H9 (cell line): ENCODE results near the gene TSPAN11. TPM values are rescaled to one million over a fixed set of nuclear protein-coding genes. Genes with fewer than 3 reads are reported as not detected.

Source experiments
- DNase-seq: peaks from one replicate; pipeline ENCODE4 v3.0.0-alpha.2; 2017
- H2AFZ ChIP-seq: one replicate; pipeline ENCODE4 v1.6.1; 2013; ENCODE audit warnings: mild to moderate bottlenecking, low read length, control low read depth, moderate library complexity
- H2AK5ac ChIP-seq: 2 replicates; pipeline ENCODE4 v1.6.1; 2013; ENCODE audit warnings: low read length, control low read depth, mixed read lengths; ENCODE audit not compliant: insufficient read length
- H2BK120ac ChIP-seq: one replicate; pipeline ENCODE4 v1.6.1; 2013; ENCODE audit warnings: low read depth, mild to moderate bottlenecking, low read length, control low read depth, inconsistent platforms; ENCODE audit not compliant: poor library complexity, severe bottlenecking
- H2BK12ac ChIP-seq: 2 replicates; pipeline ENCODE4 v1.6.1; 2013; ENCODE audit warnings: low read length, control low read depth, mixed read lengths, low read depth; ENCODE audit not compliant: insufficient read length
- H2BK15ac ChIP-seq: 2 replicates; pipeline ENCODE4 v1.6.1; 2013; ENCODE audit warnings: low read depth, low read length, control low read depth
- H2BK20ac ChIP-seq: one replicate; pipeline ENCODE4 v1.6.1; 2013; ENCODE audit warnings: low read depth, mild to moderate bottlenecking, low read length, control low read depth, inconsistent platforms; ENCODE audit not compliant: poor library complexity, severe bottlenecking
- H2BK5ac ChIP-seq: 2 replicates; pipeline ENCODE4 v1.6.1; 2013; ENCODE audit warnings: low read length, control low read depth, mixed read lengths; ENCODE audit not compliant: insufficient read length
- H3K14ac ChIP-seq: 2 replicates; pipeline ENCODE4 v1.6.1; 2013; ENCODE audit warnings: low read length, control low read depth; ENCODE audit not compliant: insufficient read depth
- H3K18ac ChIP-seq: 2 replicates; pipeline ENCODE4 v1.6.1; 2013; ENCODE audit warnings: low read depth, mild to moderate bottlenecking, mixed read lengths, low read length, control low read depth; ENCODE audit not compliant: insufficient read length
- H3K23ac ChIP-seq: 2 replicates; pipeline ENCODE4 v1.6.1; 2013; ENCODE audit warnings: low read length, control low read depth, mixed read lengths, low read depth; ENCODE audit not compliant: insufficient read length
- H3K23me2 ChIP-seq: 2 replicates; pipeline ENCODE4 v1.6.1; 2013; ENCODE audit warnings: low read depth, mild to moderate bottlenecking, mixed read lengths, low read length, control low read depth; ENCODE audit not compliant: insufficient read length, poor library complexity, severe bottlenecking
- H3K27ac ChIP-seq: 2 replicates; pipeline ENCODE4 v1.5.1; 2013; ENCODE audit warnings: low read length, control low read depth, mixed read lengths, low read depth; ENCODE audit not compliant: insufficient read length
- H3K27me3 ChIP-seq: 2 replicates; pipeline ENCODE4 v1.6.1; 2013; ENCODE audit warnings: low read length, control low read depth, inconsistent platforms; ENCODE audit not compliant: insufficient read depth
- H3K4ac ChIP-seq: 2 replicates; pipeline ENCODE4 v1.6.1; 2013; ENCODE audit warnings: low read depth, mild to moderate bottlenecking, control low read depth, inconsistent platforms, low read length, moderate library complexity
- H3K4me1 ChIP-seq: 2 replicates; pipeline ENCODE4 v1.6.1; 2013; ENCODE audit warnings: low read length, control low read depth, inconsistent platforms; ENCODE audit not compliant: insufficient read depth
- H3K4me2 ChIP-seq: 2 replicates; pipeline ENCODE4 v1.6.1; 2013; ENCODE audit warnings: low read length, control low read depth, mixed read lengths; ENCODE audit not compliant: insufficient read length, insufficient read depth
- H3K56ac ChIP-seq: 2 replicates; pipeline ENCODE4 v1.6.1; 2013; ENCODE audit warnings: low read depth, mild to moderate bottlenecking, mixed read lengths, low read length, control low read depth; ENCODE audit not compliant: insufficient read length
- H3K79me1 ChIP-seq: 2 replicates; pipeline ENCODE4 v1.6.1; 2013; ENCODE audit warnings: low read depth, mild to moderate bottlenecking, moderate library complexity, low read length, control low read depth, inconsistent platforms; ENCODE audit not compliant: insufficient read depth, poor library complexity, severe bottlenecking
- H3K79me2 ChIP-seq: 2 replicates; pipeline ENCODE4 v1.6.1; 2013; ENCODE audit warnings: low read length, control low read depth, inconsistent platforms; ENCODE audit not compliant: insufficient read depth
- H3K9ac ChIP-seq: 2 replicates; pipeline ENCODE4 v1.6.1; 2013; ENCODE audit warnings: low read length, control low read depth, mixed read lengths; ENCODE audit not compliant: insufficient read length; ENCODE audit errors: extremely low read depth
- H3K9me3 ChIP-seq: one replicate; pipeline ENCODE4 v1.6.1; 2013; ENCODE audit warnings: low read depth, low read length, inconsistent platforms; ENCODE audit not compliant: control insufficient read depth
- H3T11ph ChIP-seq: one replicate; pipeline ENCODE4 v1.6.1; 2013; ENCODE audit warnings: mild to moderate bottlenecking, low read length, control low read depth, inconsistent platforms
- H4K20me1 ChIP-seq: one replicate; pipeline ENCODE4 v1.6.1; 2013; ENCODE audit not compliant: control insufficient read depth, insufficient read length, insufficient read depth
- H4K5ac ChIP-seq: 2 replicates; pipeline ENCODE4 v1.6.1; 2013; ENCODE audit warnings: low read depth, mild to moderate bottlenecking, mixed read lengths, low read length, control low read depth; ENCODE audit not compliant: insufficient read length
- H4K8ac ChIP-seq: replicated peaks from 2 replicates; pipeline ENCODE4 v1.6.1; 2013; ENCODE audit warnings: low read length, control low read depth, mixed read lengths, low read depth; ENCODE audit not compliant: insufficient read length
- H4K91ac ChIP-seq: 2 replicates; pipeline ENCODE4 v1.6.1; 2013; ENCODE audit warnings: low read depth, mild to moderate bottlenecking, moderate library complexity, mixed read lengths, low read length, control low read depth; ENCODE audit not compliant: insufficient read length
- H3K27ac Mint-ChIP-seq, 3 experiments: 2 replicates in 2 of 3; 3 replicates in 1 of 3; pipeline ENCODE4 v1.8.0; 2020 to 2021; ENCODE audit warnings: mixed read lengths in 3 of 3, mild to moderate bottlenecking in 1 of 3, moderate library complexity in 1 of 3
- H3K27me3 Mint-ChIP-seq: 2 replicates; pipeline ENCODE4 v1.8.0; 2021; ENCODE audit warnings: low read depth, mild to moderate bottlenecking, moderate library complexity, mixed read lengths
- H3K36me3 Mint-ChIP-seq, 3 experiments: 2 replicates in 2 of 3; 3 replicates in 1 of 3; pipeline ENCODE4 v1.8.0; 2020 to 2021; ENCODE audit warnings: low read depth in 3 of 3, mixed read lengths in 3 of 3; ENCODE audit not compliant: insufficient read depth in 1 of 3
- H3K4me1 Mint-ChIP-seq, 2 experiments: 2 replicates each; pipeline ENCODE4 v1.8.0; 2020; ENCODE audit warnings: mixed read lengths in 2 of 2
- H3K4me3 Mint-ChIP-seq, 2 experiments: 2 replicates in 1 of 2; 3 replicates in 1 of 2; pipeline ENCODE4 v1.8.0; 2020 to 2021; ENCODE audit warnings: mild to moderate bottlenecking in 2 of 2, mixed read lengths in 2 of 2, moderate library complexity in 1 of 2
- H3K9me3 Mint-ChIP-seq, 2 experiments: 2 replicates in 1 of 2; 3 replicates in 1 of 2; pipeline ENCODE4 v1.8.0; 2020; ENCODE audit warnings: mild to moderate bottlenecking in 2 of 2, mixed read lengths in 2 of 2, moderate library complexity in 1 of 2
- WGBS: extraction: QIAGEN DNeasy Blood & Tissue Kit; methylation state at CpG from one replicate; pipeline ENCODE4 v1.1.7; 2013; ENCODE audit warnings: missing lambda C conversion rate, low lambda C conversion rate, mixed read lengths; ENCODE audit not compliant: insufficient read length; ENCODE audit errors: extremely low coverage; 5-methylcytosine and 5-hydroxymethylcytosine counted together
- total RNA-seq: library from RNA; stranded (reverse); gene quantifications from 2 replicates; pipeline ENCODE4 v1.2.1, GENCODE V29; 2021
- TF ChIP-seq, protein P1 (sequence below): fragments of 200-600 bp; sonication (generic); conservative IDR thresholded peaks from 3 replicates; pipeline ENCODE4 v1.8.0; 2021; ENCODE audit warnings: antibody characterized with exemption, mild to moderate bottlenecking

Gene TSPAN11
- total RNA-seq, 1 experiment from 2014 or later: 4.2 TPM

DNA sequence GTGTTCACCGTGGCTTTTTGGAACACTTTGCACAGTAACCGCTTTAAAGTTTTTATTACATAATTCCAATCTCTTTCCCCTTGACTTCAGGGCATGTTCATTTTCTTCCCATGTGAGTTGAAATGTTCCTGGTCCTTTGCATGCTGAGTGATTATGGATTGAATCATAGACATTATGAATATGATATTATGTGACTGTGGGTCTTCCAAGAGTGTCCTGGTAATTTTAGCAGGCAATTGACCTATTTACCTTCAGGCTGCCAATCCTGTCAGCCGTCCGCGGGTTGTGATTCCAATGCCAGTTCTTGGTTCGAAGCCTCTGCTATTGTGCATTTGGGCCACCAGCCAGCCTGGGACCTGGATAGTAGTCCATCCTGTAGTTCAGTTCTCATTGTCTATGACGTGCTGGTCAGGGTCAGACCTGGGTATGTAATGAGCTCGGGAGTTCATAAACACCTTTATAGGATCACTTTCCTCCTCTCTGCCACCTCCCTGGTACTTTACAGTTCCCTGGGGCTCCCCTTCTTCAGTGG, 114.6 kb downstream of the TSPAN11 start:
- Histone ChIP-seq H3K4ac (no peak overlapping the region), H2BK12ac (no peak overlapping the region), H3K27me3 (peaks cover 4% of the 10 kb centered on the region), H3K79me1 (no peaks in the 10 kb centered on the region), H4K8ac (no peak overlapping the region), H3K9ac (no peak overlapping the region), H3K9me3 (no peaks in the 10 kb centered on the region), H2BK20ac (no peak overlapping the region), H3K23me2 (no peaks in the 10 kb centered on the region), H2AK5ac (no peak overlapping the region), H3K18ac (no peak overlapping the region), H2AFZ (no peak overlapping the region), H3K27ac (no peak overlapping the region), H3K4me1 (no peaks in the 10 kb centered on the region), H4K91ac (no peak overlapping the region), H3K14ac (no peak overlapping the region), H2BK5ac (no peak overlapping the region), H3T11ph (no peak overlapping the region), H2BK120ac (no peak overlapping the region), H3K56ac (no peak overlapping the region), H3K79me2 (no peaks in the 10 kb centered on the region), H4K5ac (no peak overlapping the region), H4K20me1 (no peaks in the 10 kb centered on the region), H3K23ac (no peak overlapping the region), H2BK15ac (no peak overlapping the region), H3K4me2 (no peak overlapping the region)
- no CpG with 5 or more reads among the region's 8 CpGs for WGBS
- Mint-ChIP-seq H3K4me1 (no peaks in the 10 kb centered on the region), H3K27ac (no peak overlapping the region), H3K27me3 (peaks cover 15% of the 10 kb centered on the region), H3K4me3 (no peak overlapping the region), H3K36me3 (no peaks in the 10 kb centered on the region; a peak in 1 of 7 replicates), H3K9me3 (no peaks in the 10 kb centered on the region)
- TF ChIP-seq, protein P1, sequence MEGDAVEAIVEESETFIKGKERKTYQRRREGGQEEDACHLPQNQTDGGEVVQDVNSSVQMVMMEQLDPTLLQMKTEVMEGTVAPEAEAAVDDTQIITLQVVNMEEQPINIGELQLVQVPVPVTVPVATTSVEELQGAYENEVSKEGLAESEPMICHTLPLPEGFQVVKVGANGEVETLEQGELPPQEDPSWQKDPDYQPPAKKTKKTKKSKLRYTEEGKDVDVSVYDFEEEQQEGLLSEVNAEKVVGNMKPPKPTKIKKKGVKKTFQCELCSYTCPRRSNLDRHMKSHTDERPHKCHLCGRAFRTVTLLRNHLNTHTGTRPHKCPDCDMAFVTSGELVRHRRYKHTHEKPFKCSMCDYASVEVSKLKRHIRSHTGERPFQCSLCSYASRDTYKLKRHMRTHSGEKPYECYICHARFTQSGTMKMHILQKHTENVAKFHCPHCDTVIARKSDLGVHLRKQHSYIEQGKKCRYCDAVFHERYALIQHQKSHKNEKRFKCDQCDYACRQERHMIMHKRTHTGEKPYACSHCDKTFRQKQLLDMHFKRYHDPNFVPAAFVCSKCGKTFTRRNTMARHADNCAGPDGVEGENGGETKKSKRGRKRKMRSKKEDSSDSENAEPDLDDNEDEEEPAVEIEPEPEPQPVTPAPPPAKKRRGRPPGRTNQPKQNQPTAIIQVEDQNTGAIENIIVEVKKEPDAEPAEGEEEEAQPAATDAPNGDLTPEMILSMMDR: no peak
- DNase-seq: no peak

Other genes starting within 250 kb of the TSPAN11 start
- 47.2 and 48.0 TPM in 2 replicates for gene IPO8, start 230.9 kb upstream of the TSPAN11 start, total RNA-seq
- 123 and 130 TPM in 2 replicates for gene CAPRIN2, start 171.8 kb upstream of the TSPAN11 start, total RNA-seq
- 175 and 183 TPM in 2 replicates for gene DDX11, start 147.1 kb downstream of the TSPAN11 start, total RNA-seq